HuH-7.5 (cell line): Measurements from ENCODE around the gene KRT8.
"Not testable (repeated sequence)": the region's sequence is repeated elsewhere in the genome, so short reads cannot be mapped to it uniquely, and the experiment has no call there.

Source experiments
- DNase-seq: peaks from one replicate; pipeline ENCODE4 v3.0.0; 2011; ENCODE audit warnings: low spot score

The KRT8 gene

GRCh38 chr12:52874573-52875435 lies 30.1 kb downstream of the KRT8 start:
- no peak for DNase-seq

- DNase-seq: peak; percentile 92
These were observed 30.9 kb downstream of the KRT8 start for GRCh38 chr12:52873832-52874572.

GRCh38 chr12:52873513-52873831 lies 31.4 kb downstream of the KRT8 start:
- no peak for DNase-seq

GRCh38 chr12:52872644-52873389 lies 32.1 kb downstream of the KRT8 start:
- no peak for DNase-seq

GRCh38 chr12:52871291-52872039 lies 33.4 kb downstream of the KRT8 start:
- no peak for DNase-seq

- DNase-seq: peak; percentile 88
These were observed 34.2 kb downstream of the KRT8 start for GRCh38 chr12:52870361-52871290.

GRCh38 chr12:52867642-52868041 lies 37.2 kb downstream of the KRT8 start:
- no peak for DNase-seq

- DNase-seq: no peak
These were observed 37.7 kb downstream of the KRT8 start for GRCh38 chr12:52867152-52867551.

- DNase-seq: peak; percentile 94
These were observed 39.6 kb downstream of the KRT8 start for GRCh38 chr12:52865090-52865944.

GRCh38 chr12:52862023-52862422 lies 42.9 kb downstream of the KRT8 start:
- DNase-seq: no peak

- no peak for DNase-seq
These were observed 43.4 kb downstream of the KRT8 start for GRCh38 chr12:52861511-52861910.

- DNase-seq: no peak
These were observed 44.6 kb downstream of the KRT8 start for GRCh38 chr12:52860102-52860823.

GRCh38 chr12:52857500-52857899 lies 47.4 kb downstream of the KRT8 start:
- DNase-seq: no peak

- DNase-seq: no peak
These were observed 48.1 kb downstream of the KRT8 start for GRCh38 chr12:52856787-52857186.

- not testable (repeated sequence) for DNase-seq
These were observed 48.8 kb downstream of the KRT8 start for GRCh38 chr12:52856077-52856476.

GRCh38 chr12:52851787-52852186 lies 53.1 kb downstream of the KRT8 start:
- DNase-seq: no peak

GRCh38 chr12:52850681-52851080 lies 54.2 kb downstream of the KRT8 start:
- no peak for DNase-seq

GRCh38 chr12:52849511-52849910 lies 55.4 kb downstream of the KRT8 start:
- DNase-seq: no peak

- DNase-seq: no peak
These were observed 56.1 kb downstream of the KRT8 start, which contains the start of gene KRT78 for GRCh38 chr12:52848661-52849255. Gene KRT78, minus strand, starts transcription at chr12:52848994. Its CDS starts 64 bp downstream, at chr12:52848930.
